Central memory CD4-positive, alpha-beta T cell (primary cell): ENCODE results near the gene INPP4A.

Experiments
- DNase-seq: peaks from one replicate; pipeline ENCODE4 v3.0.0; 2022

The INPP4A gene

DNA sequence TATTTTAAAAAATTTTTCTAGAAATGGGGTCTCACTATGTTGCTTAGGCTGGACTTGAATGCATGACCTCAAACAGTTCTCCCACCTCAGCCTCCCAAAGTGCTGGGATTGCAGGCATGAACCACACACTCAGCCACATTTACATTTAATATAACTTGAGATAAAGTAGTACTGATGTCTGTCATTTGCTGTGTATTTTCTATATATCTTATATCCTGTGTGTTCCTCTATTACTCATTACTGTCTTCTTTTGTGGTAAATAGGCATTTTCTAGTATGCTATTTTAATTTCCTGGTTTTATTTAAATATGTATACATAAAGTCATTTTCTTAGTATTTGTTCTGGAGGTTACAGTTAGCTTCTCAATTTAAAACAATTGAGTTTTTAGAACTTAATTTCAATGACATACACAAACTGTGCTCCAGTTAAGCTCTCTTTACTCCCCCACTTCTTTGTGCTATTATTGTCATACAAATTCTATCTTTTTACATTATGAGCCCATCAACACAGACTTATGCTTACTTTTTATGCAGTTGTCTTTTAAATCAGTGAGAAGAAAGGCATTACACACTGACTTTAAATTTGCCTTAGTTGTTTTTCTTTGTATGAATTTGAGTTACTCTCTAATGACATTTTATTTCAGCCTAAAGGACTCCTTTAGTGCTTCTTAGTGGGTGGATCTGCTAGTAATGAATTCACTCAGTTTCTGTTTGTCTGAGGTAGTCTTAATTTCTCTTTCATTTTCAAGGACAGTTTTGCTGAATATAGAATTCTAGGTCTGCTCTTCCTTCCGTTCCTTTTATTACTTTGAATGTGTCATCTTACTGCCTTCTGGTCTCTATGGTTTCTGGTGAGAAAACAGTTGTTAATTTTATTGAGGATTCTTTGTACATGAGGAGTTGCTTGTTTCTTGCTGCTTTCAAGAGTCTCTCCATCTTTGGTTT is 6.2 kb upstream of the INPP4A start:
- peak; percentile 52 for DNase-seq

DNA sequence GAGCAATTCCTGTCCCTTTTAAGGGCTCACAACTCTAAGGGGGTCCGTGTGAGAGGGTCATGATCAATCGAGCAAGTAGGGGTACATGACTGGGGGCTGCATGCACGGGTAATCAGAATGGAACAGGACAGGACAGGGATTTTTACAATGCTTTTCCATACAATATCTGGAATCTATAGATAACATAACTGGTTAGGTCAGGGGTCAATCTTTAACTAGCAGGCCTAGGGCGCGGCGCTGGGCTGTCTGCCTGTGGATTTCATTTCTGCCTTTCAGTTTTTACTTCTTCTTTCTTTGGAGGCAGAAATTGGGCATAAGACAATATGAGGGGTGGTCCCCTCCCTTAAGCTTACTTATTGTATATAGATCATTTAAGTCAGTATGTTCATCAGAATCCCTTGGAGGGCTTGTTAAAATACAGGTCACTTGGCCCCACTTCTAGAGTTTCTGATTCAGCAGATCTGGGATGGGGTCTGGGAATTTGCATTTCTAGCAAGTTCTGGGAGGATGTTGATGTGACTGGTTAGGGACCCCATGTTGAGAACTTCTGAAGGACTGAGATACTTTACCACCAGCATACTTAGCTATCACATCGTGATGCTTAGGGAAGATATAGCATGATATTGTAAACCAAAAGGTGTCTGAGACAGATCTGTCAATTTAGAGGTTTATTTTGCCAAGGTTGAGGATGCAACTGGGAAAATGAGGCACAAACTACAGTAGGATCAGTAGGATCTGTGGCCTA is 2.8 kb upstream of the INPP4A start:
- DNase-seq = no peak

DNA sequence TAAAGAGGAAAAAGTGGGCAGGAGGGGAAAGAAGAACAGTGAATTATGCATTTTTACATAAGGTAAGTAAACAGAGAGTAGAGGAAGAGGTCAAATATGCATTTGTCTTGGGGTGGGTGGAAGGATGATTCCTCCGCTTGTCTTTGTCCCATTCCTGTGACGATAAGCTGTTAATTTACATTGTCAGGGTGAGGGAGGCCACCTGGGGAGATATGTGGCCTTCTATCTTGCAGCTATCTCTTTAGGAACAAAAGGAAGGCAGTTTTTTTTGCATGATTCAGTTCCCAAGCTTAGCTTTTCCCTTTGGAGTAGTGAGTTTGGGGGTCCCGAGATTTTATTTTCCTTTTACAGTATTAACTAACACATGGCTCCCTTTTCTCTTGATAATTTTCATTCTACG is 2.2 kb upstream of the INPP4A start:
- DNase-seq = no peak

DNA sequence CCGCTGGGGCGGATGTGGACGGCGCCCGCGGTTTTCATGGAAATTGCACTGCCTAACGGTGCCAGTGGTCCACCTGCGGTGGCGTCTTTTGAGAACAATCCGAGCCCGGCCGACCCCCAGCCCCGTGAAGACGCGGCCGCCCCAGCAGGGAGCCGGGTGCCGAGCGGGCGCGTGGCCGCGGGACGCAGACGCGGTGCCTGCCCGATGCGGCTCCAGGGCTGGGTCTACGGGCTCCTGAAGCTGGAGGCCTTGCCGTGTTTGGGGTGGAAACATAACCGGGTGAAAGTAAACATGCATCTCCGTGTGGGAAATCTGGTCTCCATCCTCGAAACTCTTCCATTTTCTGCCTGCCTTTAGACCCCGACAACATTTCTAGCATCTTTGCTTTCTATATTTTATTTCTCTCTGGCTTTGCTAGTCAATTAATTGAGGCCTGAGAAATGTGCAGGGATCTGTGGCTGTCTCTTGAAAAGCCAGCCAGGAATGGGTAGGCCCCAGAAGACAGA is 572 bp downstream of the INPP4A start:
- peak; percentile 23 for DNase-seq

DNA sequence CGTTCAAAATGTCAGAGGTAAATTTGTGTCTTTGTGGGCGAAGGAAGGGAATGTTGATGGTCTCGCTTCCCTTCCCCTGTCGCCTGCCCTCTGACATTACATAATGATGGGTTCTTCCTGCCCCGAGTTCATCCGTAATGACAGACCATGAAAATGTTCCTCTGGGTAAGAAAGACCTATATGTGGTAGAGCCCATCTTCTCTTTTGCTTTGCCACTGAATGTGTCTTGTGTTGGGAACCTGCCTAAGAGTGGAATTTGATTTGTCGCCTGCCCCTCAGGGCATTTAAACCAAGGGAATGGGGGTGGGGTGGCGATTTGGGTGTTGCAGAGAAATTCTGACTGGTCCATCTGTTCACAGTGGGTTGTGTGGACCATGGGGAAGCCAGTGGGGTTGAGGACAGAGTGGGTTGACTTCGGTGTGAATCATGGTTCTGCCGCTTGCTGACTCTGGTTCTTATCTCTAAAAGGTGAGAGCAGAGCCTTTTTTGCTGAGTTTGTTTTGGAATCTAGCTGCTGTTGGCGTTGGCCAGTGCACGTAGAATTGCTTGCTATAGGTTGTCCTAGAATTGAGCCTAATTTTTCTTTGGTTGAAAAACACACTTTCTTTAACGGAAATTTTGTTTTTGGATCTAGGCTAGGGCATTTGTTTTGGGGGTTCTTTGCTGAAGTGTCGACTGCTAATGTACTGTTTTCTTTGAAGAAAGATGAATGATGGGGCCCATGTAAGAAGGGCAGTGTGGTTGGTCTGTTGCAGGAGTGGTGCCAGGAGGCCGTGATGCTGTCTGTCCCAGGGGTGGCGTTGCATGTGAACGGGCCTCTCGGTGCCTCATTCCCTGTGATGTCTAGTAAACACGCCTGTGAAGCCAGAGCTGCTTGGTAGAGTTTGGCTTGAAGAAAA is 1.3 kb downstream of the INPP4A start:
- DNase-seq = peak; percentile 33

DNA sequence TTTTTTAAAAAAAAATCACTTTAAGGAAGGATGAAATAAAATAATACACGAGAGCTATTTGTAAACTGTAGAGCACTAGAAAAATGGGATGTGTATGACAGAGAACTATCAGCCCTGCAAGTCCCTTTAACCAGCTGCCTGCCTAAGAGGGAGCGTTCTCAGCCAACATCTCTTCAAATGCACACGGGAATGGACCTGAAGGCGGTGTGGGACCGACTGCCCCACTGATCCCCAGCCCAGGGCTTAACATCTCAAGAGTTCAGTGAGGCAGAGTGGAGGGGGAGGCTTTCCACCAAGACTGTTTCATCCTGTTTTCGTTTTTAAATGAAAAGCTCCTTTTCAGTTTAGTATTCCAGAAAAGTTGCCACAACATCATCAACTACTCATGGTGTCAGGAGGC is 2.2 kb downstream of the INPP4A start:
- no peak for DNase-seq

DNA sequence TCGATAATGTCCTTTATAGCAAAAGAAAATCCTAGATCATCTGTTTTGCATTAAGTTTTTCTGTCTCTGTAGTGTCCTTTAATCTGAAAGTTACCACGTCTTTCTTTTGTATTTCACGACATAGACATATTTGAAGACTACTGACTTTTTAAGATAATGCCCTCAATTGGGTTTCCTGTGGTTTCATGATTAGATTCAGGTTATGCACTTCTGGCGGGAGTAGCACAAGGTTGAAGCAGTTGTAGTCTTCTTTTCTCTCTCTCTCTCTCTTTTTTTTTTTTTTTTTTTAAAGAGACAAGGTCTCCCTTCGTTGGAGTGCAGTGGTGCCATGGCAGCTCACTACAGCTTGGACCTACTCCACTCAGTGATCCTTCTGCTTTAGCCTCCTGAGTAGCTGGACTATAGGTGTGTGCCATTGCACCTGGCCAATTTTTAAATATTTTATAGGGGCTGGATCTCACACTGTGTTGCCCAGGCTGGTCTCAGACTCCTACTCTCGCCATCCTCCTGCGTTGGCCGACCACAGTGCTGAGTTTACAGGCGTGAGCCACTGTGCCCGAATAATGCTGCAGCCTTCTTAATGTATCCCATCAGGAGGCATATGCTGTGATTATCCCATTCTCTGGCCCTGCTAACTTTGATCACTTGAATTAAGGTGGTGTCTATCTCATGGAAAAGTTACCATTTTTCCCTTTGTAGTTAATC is 3.9 kb downstream of the INPP4A start:
- DNase-seq = peak; percentile 87

DNA sequence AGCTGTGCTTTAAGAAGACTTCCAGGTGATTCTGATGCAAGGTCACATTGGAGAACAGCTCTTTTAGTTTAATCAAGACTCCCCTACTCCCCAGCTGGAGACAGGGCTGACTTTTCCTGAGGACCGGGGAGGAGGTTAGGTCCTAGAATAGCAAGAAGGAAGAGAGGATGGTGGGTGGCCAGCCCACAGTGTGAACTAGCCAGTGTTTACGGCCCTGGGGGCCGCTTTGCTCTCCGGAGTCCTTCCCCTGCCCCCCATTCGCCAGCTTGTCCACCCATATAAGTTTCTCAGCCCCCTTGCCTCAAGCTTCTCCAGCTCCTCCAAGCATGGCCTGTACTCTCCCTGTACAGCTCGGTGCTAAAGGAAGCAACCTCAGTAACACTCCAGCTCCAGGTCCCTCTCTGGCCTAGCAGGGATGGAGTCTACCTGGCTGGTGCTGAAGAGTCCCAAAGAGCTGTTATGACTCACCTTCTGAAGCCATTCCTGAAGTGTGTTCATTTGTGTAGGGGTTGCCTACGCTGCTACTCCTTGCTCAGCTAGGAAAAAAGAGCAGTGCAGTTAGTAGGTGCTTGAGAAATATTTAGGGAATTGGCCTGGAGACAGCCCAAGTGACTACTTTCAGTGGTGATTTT is 7.9 kb downstream of the INPP4A start:
- DNase-seq = no peak

DNA sequence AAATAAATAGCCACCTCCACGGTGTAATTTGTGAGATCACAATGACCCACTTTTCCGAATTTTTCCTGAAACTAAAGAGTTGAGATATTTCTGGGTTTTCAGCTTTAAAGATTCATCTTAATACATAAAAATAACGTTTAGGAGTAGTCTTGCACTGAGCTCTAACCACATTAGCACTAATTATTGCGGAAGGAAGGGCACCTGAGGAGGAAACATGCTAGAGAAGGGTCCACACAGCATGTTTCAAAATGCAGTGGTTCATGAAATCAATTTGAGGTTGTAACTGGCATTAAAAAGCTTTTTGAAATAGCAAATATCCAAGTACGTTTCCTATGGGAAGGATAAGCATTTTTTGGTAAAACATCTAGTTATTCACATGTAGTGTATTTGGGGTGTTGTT is 8.4 kb downstream of the INPP4A start:
- no peak for DNase-seq

DNA sequence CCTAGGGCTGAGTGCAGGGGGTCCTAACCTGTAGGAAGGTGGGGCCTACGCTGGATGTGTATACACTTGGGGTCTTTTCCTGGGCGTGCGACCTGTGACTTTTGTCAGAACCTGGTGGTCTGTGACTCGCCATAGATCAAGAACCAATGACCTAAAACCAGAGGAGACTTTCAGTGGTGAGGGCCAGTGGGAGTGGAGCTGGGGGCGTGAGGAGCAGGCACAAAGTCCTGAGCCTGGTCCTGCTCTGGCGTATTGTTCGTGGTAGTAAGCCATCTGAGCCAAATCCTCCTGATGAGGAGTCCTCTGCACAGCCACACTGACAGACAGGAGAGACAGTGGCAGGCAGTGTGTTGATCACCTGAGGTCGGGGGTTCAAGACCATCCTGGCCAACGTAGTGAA is 8.9 kb downstream of the INPP4A start:
- no peak for DNase-seq

DNA sequence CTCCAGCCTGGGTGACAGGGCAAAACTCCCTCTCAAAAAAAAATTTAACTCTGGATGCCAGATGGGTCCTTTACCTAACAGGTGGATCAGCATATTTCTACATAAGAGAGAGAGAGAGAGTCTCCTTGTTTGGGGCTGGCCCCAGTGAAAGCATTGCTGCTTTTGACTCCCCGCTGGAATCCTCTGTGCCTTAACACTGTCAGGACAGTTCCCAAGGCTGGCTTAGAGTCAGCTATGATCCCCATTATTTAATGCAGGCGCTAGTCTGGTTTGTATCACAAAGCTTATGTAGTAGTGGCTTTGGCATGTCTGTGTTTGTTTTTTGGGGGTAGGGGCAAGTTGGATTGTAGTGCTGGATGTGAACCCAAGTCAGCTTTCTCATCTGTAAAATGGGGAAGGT is 9.4 kb downstream of the INPP4A start:
- no peak for DNase-seq

DNA sequence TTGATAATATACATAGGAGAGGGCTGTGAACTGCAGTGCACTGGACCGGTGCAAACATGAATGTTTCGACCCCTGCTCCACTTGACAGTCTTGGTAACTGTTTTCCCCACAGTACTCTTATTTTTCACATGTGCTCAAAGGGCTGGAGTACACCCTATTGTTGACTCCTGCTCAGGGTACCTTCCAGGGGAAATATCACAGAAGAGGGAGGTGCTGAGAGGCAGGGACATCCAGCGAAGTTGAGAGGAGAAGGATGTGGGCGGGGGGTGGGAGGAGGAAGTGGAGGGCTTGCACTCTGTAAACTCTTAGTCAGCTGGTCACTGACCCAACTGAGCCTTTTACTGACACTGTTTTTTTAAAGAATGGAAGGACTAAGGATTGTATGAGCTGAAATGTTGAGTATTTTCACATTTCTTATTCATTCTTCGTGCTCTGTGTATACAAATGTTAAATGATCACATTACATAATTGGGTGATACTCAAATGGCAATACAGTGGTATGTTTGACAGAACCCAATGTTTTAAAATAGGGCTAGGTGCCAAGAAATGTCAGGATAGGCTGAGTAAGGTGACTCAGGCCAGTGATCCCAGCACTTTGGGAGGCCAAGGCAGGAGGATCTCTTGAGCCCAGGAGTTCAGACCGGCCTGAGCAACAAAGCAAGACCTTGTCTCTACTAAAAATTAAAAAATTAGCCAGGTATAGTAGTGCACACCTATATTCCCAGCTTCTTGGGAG is 10.0 kb downstream of the INPP4A start:
- peak; percentile 25 for DNase-seq

DNA sequence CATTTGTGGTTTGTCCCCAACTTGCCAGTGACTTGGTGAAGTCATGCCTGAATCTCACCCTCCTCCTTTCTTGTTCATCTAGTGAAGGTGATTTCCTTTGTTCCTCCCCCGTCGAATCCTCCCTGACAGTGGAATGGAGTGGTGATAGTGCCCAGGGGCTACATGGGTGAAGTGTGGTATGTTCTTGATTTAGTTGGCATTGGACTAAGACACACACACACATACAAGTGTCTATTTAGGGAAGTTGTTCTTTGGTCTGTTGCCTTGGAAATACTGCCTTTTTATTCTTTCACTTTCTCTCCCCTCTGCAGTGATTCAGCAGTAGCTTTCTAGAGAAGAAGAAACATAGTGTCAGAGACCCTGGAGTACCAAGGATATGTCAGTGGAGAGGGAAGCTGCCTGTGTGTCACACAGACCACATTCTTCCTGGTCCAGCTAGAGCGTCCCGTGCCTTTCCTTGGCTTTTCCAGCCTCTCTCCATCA is 10.9 kb downstream of the INPP4A start:
- peak; percentile 57 for DNase-seq

DNA sequence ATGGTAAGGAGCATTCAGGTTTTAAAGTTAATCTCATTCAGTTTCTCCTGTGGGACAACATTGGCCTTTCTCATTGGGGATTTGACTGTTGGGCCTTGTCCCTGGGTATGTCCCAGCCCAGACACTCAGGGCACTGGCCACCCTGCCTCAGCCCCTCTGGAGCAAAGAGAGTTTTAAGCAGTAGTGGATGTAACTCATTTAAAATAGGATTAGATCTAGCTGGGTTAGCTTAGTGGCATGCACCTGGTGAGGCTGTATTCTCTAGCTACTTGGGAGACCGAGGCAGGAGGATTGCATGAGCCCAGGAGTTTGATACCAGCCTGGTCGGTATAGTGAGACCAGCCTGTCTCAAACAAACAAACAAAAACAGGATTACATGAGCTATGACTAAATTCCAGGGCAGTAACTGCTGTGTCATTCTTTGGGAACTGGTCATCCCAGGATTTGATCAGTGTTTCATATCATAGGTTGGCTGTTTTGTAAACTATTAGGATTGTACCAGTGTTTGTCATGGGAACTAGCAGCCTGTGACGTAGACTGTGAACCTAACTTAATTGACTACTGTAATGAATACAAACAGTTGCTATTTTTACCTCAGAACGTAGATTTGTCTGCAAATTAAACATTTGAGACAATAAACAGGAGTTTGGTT is 12.5 kb downstream of the INPP4A start:
- DNase-seq = no peak

DNA sequence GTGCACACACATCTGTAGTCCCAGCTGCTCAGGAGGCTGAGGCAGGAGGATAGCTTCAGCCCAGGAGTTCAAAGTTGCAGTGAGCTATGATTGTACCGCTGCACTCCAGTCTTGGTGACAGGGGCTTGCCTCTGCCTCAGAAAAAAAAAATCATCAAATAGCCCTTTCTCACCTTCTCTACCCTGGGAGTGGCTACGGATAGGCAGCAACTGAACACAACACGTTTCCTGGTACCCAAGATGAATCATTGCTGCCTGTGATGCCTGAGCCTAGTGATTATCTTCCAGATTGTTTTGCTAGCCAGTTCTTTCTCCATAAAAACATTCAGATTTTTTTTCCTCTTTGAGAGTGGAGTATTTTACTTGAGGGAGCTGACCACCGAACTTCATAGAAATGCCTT is 13.5 kb downstream of the INPP4A start:
- DNase-seq = peak; percentile 48

DNA sequence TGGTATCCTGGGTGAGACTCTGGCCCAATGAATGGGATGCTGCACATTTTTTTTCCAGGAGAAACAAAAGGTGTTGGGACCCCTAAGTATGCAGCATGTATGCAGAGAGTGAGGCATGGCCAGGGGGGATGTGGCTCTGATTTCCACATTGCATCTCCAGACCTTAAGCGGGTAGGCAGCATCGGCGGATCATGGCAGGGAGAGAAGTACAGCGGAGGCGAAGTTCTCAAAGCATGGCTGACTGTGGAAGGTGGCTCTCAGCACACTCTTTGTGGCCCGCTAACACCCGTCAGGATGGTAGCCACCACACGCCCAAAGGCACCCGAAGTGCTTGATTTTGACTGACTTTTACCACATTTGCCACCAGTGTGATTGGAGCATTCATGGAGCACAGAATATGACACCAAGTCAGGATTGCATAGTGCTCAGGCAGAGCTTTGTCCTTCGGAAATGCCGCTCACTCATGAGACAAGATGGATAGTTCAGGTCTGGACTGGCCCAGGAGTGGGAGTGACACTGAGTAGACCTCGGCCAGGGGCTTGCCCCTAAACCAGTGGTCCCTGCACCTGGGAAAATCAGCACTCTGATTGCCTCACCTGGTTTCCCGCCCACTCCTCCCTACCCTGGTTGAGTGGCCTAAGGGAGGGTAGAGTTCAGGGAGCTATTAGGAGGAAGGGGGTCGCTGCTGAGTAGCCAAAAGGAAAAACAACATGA is 14.2 kb downstream of the INPP4A start:
- DNase-seq = no peak

DNA sequence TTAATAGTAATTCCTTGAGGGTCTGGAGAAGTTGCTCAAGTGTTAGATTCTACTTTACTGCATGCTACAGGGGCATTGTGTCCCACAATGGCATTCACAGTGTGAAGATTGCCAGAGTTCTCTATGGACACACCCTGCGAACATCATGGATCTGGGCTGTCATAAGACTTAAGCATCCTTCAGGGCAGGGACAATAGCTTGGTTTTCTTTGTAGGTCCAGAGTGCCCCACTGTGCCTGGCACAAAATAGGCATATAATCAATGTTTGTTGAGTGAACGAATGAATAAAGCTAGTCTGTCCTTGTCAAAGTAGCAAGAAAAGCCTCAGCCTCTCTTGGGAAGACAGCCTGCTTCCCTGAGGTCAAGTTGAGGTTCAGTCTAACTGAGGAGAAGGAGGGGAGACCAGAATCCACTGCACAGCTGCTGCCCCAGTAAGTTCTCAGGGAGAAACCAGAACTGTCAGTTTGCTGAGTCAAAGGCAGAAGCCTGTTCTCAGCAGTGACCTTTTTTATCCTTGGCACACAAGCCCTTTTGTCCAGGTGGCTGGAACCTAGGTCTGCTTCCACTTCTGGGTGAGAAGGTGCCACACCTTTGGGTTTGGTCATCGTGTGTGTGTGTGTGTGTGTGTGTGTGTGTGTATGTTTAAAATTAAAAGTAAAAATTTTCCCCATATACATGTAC is 15.0 kb downstream of the INPP4A start:
- no peak for DNase-seq

DNA sequence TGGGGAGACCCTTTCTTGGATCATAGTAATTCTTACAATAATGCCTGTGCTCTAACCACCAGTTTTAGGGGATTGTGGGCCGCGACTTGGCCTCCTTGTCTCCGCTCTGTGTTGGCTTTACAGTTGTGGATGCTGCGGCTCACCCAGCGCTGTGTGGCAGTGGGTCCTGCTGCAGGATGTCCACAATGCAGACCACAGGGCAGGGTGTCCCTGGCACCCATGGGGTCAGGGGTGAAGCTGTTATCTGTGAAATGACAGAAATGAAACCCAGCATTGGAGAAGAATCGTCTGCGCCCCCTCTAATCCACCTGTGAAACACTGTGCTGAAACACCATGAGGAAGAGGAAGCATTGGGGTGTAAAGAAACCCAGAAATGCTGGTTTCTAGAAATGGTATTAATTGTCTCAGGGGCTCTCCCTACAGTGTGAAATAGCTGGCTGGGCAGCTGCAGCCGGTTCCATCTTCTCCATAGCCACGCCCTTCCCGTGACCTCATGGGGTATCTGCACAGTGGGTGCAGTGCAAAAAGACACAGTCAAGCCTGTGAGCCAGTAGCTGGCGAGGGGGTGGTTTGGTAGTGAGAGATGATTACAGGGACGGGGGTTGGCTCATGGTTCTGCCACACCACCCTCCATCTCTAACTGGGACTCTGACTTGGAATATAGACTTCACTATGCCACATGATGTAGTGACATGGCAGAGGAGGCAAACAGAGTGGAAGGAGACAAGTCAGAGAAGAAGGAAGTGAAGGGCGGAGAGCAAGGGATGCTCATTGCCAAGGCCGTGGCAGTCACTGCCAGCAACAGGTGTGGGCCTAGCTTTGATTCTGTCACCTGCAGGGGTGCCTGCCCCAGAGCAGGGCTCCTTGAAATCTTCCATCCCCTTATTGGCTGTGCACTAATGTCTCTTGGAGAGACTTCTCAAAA is 16.2 kb downstream of the INPP4A start:
- DNase-seq = peak; percentile 56
